ENCODE results near the gene ITPKA. TPM values are rescaled to one million over a fixed set of nuclear protein-coding genes. Genes with fewer than 3 reads are reported as not detected.
"Not testable (repeated sequence)": the region's sequence is repeated elsewhere in the genome, so short reads cannot be mapped to it uniquely, and the experiment has no call there.

ITPKA gene
- total RNA-seq: 0.46 and 2.8 TPM in 2 replicates

DNA sequence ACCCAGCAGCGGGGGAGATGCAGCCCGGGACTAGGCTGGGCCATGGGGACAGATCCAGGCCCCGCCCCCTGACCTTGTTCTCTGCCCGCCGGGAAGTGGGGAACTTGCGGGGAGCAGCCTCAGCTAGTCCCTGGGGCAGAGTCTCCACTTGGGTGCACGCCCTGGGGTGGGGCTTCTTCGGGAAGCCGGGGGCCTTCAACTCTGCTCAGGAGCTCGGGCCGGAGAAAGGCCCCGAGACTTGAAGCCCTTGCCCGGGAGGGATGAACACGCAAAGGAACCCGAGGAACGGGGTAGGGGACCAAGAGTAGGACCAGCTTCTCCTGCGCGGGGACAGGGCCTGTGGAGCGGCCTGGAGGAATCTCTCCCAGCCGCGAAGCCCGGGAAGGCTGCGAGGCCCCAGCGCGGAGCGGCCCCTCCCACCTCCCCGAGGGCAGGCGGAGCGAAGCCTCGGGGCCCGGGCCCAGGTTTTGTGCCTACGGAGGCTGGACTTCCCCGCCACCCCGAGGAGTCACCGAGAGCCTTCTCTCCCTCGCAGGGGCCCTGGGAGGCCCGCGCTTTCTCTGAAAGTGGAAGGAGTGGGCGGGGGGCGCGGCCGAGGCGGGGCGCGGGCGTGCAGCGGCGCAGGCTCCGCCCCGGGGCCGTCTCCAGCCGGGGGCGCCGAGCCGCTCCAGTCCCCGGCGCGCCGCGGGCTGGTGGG, at the start of gene ITPKA:
TSS of gene ITPKA (plus strand) at position 670 of the 697 bp plus-strand sequence. CDS start 54 bp downstream, outside the sequence.
- no peak for DNase-seq (ENCODE audit: low read depth, low spot score)

DNA sequence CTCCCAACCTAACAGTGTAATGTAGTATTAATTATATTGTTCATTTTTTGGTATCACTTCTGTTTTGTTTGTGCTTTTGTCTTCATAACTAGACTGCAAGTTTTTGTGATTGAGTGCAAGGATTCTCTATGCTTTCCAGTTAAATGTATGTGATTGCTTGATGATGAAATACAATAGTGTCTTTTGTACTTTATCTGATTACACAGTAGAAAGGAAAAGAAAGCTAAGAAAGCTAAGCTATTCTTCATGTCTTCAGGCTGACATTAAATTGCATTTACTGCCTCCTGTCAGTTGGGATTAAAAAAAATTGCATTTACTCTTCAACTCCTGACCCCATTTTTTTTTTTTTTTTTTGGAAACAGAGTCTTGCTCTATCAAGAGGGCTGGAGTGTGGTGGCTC, 48.3 kb upstream of the ITPKA start:
- DNase-seq (ENCODE audit: low read depth, low spot score): no peak

DNA sequence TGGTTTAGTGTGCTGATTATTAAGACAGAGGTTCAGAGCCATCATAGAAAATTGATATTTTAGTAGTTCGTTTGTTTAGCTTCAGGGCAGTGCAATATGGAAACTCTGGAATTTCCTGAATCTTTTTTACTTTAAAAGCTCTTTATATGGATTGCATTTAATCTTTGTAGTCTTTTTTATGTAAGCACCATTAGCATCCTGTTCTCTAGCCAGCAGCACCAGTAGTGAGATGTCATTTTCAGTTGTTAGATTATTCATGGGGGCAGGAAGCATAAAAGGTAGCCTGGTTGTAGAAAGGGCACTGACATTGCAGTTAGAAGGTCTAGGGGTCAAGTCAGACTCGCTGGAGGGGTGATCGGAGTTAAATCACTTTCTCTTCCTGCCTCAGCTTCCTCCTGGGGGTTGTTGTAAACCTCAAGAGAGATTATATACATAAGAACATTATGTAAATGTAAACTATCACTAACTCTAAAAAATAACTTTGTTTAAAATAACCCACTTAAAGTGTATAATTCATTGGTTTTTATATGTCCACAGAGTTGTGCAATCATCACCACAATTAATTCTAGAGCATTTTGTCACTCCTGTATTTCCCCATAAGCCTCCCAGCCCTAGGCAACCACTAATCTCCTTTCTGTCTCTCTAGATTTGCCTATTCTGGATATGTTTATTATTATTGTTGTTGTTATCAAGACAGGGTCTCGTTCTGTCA, 31.4 kb upstream of the ITPKA start:
- no peak for DNase-seq (ENCODE audit: low read depth, low spot score)

DNA sequence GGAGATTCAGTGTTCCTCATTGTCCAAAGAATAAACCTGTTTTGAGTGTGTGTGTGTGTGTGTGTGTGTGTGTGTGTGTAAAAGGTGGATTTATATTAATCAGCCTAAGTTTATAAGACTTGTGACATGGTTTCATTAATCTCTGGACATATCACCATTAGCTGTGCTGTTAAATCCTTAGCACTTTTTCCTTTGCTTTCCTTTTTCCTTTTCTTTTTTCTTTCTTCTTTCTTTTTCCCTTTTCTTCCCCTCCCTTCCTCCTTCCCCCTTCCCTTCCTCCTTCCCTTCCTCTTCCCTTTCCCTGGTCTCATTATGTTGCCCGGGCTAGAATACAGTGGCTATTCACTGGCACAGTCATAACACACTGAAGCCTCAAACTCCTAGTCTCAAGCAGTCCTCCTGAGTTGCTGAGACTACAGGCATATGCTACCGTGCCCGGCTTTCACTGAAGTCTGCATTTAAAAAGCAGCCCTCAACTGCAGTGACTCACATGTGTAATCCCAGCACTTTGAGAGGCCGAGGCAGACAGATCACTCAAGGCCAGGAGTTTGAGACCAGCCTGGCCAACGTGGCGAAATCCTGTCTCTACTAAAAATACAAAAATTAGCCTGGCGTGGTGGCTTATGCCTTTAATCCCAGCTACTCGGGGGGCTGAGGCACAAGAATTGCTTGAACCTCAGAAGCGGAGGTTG, 28.6 kb upstream of the ITPKA start:
- no peak for DNase-seq (ENCODE audit: low read depth, low spot score)

DNA sequence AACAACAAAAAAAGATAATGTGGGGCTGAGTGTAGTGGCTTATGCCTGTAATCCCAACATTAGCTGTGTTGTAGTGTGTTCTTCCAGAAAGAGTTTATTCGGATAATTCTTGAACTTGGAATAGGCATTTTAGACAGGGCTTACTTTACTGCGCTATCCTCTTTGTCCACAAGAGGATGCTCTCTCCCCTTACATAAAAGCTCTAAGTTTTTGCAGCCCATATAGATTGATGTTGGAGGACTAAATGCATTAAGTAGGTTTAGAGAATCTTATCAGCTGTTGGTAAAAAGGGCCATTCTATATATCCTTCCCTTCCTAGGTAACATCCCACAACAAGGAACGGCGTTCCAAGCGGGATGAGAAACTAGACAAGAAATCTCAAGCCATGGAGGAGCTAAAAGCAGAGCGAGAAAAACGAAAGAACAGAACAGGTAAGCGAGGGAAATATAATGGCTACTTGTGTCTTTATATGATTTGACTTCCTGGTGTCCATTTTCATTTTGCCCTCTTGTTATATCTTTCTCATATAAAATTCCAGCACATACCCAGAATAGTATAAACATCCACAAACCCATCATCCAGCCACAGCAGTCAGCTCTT, 27.8 kb upstream of the ITPKA start:
- peak; percentile 24 for DNase-seq (ENCODE audit: low read depth, low spot score)

DNA sequence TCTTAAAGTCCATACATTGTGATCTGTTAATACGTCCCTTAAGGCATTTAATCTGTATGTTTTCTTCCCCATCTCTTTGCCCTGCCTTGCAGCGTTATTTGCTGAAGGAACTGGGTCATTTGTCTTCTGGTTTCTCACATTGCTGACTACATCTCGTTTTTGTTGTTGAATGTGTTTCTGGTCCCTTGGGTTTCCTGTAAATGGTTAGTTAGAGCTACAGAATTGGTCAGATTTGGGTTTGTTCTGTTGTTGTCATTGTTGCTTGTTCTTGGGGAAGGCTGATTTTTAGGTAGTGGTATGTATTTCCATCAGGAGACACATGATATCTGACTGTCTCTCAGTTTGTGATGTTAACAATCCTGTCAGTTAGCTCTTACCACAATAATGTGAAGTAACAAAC, 27.0 kb upstream of the ITPKA start:
- DNase-seq (ENCODE audit: low read depth, low spot score): no peak

DNA sequence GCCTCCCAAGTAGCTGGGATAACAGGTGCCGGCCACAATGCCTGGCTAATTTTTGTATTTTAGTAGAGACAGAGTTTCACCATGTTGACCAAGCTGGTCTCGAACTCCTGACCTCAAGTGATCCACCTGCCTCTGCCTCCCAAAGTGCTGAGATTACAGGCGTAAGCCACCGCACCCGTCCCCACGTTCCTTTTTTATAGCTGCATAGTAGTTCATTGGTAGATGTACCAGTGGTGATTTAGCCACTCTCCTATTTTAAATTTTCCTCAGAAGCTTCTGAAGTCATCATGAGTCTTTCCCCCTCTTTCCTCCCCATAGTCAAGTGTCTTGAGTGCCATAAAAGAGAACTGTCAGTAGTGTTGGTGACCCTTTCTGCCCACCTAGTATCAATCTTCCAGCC, 24.0 kb upstream of the ITPKA start:
- not testable (repeated sequence) for DNase-seq (ENCODE audit: low read depth, low spot score)

DNA sequence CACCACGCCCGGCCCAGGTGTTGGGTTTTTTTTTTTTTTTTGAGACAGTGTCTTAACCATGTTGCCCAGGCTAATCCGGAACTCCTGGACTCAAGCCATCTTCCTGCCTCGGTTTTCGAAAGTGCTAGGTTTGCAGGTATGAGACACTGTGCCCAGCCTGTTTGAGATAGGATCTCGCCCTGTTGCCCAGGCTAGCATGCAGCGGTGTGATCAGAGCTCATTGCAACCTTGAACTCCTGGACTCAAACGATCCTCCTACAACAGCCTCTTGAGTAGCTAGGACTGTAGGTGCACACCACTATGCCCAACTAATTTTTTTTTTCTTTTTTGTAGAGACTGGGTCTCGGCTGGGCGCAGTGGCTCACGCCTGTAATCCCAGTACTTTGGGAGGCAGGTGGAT, 20.3 kb upstream of the ITPKA start:
- DNase-seq (ENCODE audit: low read depth, low spot score): no peak

DNA sequence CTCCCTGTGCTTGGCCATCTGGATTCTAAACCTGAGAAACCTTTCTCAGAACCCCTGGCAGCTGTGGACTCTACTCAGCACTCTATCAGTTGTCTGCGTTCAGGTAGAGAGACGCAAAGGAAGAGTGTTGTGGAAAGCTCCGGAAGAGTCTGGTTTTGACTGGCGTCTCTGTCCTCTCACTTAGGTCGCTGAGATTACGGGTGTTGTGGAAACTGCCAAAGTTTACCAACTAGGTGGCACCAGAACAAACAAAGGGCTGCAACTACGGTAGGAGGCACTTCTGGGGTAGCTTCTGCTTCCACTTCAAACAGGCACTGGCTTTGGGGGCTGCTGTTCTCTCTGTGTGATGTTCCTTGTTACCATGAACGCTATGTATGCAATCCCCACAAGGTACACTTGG, 19.2 kb upstream of the ITPKA start:
- no peak for DNase-seq (ENCODE audit: low read depth, low spot score)

DNA sequence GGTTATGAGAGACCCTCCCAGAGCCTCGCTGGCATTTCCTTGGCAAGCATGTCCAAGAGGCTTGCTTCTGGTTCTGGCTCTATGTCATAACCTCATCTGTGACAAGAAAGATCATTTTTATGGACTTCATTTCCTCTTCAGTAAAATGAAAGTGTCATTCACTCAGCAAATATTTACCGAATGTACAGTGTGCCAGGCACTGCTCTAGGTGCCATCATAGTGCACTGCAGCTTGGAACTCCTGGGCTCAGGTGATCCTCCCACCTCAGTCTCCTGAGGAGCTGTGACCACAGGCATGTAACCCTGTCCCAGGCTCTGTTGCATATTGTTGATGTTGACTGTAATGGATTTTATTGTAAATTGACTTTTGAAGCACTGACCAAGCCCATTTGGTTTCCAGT, 18.7 kb upstream of the ITPKA start:
- no peak for DNase-seq (ENCODE audit: low read depth, low spot score)

DNA sequence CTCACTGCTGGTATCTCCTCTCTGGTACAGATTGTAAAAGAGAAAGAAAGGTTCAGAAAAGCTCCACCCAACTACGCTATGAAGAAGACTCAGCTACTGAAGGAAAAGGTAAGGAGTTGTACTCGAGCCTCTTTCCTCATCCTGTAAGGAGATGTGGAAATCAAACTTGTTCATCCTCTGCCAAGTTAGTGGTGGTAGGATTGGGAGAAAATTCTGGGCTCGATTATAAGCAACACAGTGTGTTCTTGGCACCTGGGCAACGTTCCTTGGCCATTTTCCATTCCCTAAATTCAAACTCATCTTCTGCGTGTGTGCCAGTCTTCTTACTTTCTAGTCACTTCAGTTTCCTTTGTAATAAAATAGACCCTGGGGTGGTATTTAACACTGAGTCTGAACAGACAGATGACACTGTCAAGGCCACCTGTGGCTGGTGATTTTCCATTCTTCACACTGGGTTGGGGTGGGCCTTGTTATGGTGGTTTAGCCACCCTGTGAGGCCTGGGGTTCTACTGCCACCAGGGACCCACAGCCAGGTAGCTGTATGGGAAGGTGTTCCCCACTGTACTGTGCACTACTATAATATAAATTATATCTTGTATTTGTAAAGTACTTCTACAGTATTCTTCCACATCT, 17.1 kb upstream of the ITPKA start:
- no peak for DNase-seq (ENCODE audit: low read depth, low spot score)

DNA sequence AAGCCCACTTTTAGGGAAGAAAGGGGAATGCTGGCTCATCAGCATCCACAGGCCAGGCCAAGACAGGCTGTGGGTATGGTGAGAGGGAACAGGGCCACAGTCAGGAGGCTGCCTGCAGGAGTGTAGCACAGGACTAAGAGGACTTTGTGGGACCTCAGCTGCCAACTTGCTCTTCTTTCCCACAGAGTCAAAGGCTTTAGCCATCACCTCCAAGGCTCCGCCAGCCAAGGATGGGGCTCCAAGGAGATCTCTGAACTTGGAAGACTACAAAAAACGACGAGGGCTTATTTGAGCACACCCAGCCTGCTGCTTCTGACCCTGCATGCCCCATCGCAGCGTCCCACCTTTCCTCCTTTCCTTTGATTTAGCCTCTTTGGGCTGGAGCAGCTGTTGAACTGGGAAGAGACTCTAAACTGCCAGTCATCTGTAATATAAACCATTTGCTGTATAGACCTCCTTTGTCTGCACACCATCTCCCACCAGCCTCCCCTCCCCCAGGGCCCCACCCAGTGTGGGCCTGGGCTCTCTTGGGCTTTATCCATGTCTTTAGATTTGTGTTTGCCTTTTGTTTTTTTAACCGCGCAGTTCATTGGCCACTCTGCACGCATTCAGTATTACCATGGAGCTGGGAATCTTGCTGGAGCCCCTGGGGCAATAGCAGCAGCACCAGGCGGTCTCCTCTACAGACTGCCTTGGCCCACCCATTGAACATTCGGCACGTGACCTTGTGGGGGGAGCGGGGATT, 13.1 kb upstream of the ITPKA start:
- DNase-seq (ENCODE audit: low read depth, low spot score): no peak

DNA sequence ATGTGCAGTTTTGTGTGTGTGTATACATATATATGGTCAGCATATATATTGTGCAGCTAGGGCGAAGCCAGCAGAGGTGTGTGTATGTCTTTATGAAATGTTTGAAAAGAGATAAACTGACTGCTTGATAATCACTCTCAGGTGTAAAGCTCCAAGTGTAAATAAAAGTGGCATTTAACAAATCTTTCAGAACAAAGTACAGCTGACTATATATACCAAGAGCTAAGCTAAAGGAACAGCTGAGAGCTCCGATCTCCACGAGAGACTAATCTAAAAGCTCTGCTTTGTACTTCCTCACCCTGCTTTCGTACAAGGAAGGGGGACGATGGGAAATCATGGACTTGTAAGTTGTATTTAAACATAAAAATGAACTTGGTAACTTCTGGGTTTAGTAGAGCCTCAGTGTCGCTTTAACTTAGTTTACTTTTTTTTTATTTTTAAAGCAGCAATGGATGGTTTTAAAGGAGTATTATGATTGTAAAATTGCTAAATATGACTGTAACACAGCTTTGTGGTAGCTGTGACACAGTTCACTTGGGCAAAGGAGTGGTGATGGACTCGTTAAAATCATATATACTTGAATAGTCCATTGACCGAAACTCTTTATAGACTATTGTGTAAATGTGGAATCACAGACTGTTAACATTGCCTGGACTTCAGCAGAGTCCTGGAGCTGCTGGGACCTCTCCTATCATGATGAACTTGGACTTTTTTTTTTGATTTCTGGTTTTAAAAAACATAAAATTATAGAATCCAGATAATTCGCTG, 11.4 kb upstream of the ITPKA start:
- no peak for DNase-seq (ENCODE audit: low read depth, low spot score)

DNA sequence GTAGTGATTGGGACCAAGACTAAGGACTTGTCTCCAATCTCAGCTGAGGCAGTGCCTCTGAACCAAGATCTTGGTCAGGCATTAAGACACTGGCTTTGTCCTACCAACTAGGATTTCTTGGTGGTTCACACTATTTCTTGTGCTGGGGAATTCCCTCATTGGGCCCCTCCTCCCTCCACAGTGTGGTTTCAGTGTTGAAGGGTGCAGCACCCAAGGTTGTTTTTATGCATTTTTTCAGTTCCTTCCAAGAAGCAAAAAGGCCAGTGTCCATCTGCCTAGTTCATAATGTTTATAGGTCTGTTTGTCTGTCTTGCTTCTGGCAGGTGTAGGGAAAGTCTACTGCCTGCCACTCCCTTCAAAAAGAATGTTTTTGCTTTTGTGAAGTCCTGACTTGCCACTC, 10.6 kb upstream of the ITPKA start:
- DNase-seq (ENCODE audit: low read depth, low spot score): no peak

DNA sequence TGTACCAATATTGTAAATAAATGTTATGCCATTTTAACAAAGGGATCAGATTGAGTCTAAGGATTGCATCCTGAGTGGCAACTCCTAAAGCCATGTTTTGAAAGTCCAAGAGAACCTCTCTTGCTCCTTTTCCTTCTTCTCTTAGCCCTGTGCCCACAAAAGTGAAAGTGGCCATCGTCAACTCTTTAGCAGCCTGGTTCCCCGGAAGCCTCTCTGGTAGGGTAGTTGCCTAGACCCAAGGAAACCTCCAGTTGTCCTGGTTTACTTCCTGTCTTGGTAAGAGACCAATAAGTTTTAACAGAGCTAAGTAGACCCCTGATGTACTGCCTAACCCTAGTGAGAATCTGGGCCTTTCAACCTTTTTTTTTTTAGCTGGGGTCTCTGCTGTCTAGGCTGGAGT, 10.2 kb upstream of the ITPKA start:
- DNase-seq (ENCODE audit: low read depth, low spot score): no peak

DNA sequence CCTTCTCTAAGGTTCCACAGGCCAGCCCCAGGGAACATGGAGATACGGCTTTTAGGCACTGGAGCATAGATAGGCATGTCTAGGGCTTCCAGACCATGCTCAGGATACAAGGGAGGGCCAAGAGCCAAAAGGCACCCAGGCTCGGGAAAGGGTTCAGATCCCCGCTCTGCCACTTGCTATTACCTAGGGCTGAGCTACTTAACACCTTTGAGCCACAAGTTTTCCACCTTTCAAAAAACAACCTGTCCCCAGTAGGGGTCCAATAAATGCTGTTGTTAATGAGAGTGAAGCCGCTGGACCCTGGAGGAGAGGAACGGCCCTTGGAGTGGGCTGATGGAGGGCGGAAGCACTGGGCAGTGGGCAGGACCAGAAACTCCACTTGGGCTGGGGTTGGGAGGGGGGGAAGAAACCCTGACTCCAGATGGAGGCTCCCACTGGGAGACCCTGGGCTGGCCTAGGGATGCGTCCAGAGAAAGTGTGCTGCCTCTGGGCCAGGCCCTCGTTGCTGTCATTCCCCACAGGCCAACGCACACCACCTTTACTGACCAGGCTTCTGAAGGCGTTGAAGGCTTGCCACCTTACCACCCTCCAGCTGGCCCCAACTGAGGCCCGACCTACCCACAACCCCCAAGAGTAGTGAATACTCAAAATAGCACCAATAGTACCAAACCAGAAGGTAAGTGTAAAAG, 8.6 kb upstream of the ITPKA start:
- no peak for DNase-seq (ENCODE audit: low read depth, low spot score)

DNA sequence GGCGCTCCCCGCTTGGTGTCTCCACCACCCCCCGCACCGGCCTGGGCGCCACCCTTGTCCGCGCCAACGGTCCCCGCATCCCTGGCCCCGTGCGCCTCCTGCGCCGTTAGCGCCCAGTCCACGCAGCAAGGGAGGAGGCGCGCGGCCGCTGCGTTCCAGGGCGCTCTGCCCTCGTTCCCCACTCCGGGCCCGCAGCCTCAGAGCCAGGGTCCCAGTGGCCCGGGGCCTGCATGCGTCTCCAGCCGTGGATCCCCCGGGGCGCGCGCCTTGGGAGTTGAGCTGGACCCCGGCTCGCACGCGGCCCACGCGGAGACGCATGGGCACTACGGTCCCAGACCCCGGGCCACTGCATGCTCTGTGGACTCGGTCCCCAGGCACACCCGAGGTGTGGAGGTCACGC, 7.4 kb upstream of the ITPKA start:
- no peak for DNase-seq (ENCODE audit: low read depth, low spot score)

DNA sequence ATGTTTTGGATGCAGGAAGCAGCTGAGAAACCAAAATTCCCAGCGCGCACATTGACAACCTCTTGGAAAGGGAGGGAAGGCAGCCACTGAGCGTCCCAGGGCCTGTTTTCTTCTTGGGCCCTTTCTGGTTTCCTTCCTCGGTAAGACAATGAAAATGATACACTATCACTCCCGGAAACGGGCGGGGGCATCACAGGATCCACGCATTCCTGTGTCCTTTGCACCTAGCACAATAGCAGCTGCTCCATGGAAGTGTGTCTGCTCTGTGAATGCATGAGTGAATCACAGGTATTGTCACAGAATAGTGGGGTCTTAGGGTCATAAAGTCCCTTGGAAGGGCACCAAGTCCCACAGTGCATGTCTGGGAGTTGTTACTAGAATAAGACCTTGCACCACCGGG, 6.3 kb upstream of the ITPKA start:
- DNase-seq (ENCODE audit: low read depth, low spot score): no peak

DNA sequence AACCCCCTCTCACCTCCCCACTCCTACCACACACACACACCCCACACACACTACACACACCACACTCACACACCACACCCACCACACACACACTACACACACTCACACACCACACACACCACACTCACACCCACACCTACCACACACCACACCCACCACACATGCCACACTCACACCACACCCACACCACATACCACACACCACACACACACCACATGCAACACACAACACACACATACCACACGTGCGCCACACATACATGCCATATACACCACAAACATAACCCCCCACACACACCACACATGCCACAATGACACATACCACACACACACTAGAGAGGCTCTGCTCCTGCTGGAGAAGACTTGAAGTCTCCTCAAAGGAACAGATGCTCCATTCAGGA, 5.9 kb upstream of the ITPKA start:
- no peak for DNase-seq (ENCODE audit: low read depth, low spot score)

DNA sequence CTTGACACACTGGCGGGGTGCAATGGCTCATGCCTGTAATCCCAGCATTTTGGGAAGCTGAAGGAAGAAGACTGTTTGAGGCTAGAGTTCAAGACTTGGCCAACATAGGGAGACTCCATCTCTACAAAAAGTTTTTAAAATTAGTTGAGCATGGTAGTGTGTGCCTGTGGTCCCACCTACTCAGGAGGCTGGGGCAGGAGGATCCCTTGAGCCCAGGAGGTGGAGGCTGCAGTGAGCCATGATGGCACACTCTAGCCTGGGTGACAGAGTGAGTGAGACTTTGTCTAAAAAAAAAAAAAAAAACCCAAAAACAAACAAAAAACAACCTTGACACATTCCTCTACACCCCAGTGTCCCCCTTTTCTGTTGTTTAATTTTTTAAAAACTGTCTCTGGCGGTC, 4.0 kb upstream of the ITPKA start:
- no peak for DNase-seq (ENCODE audit: low read depth, low spot score)

All from pulmonary artery endothelial cell (primary cell).